HG02840 (cell line): ENCODE results near the gene SSBP3.

Source experiments
- ATAC-seq: cut with Tn5 transposase; IDR thresholded peaks from one replicate; pipeline ENCODE4 v1.9.1; 2021; ENCODE audit warnings: mild to moderate bottlenecking, moderate library complexity, moderate number of reproducible peaks; ENCODE audit not compliant: unreplicated experiment, low FRiP score

Gene SSBP3

GRCh38 chr1:54292002-54292911 is 113.9 kb downstream of the SSBP3 start:
- no peak for ATAC-seq

- no peak for ATAC-seq
Measured at GRCh38 chr1:54291276-54292001, 114.8 kb downstream of the SSBP3 start.

- ATAC-seq, result no peak
Measured at GRCh38 chr1:54290506-54291184, 115.5 kb downstream of the SSBP3 start.

GRCh38 chr1:54289712-54290233 is 116.4 kb downstream of the SSBP3 start:
- no peak for ATAC-seq

- no peak for ATAC-seq
Measured at GRCh38 chr1:54287801-54288211, 118.4 kb downstream of the SSBP3 start.

GRCh38 chr1:54287176-54287650 is 119.0 kb downstream of the SSBP3 start:
- no peak for ATAC-seq

GRCh38 chr1:54285815-54286345 is 120.3 kb downstream of the SSBP3 start:
- no peak for ATAC-seq

- ATAC-seq, result no peak
Measured at GRCh38 chr1:54284781-54285529, 121.2 kb downstream of the SSBP3 start.

- no peak for ATAC-seq
Measured at GRCh38 chr1:54283635-54284385, 122.4 kb downstream of the SSBP3 start.

- ATAC-seq, result no peak
Measured at GRCh38 chr1:54282101-54282847, 123.9 kb downstream of the SSBP3 start.

- ATAC-seq, result no peak
Measured at GRCh38 chr1:54280651-54281050, 125.5 kb downstream of the SSBP3 start.

- ATAC-seq, result no peak
Measured at GRCh38 chr1:54279457-54279856, 126.7 kb downstream of the SSBP3 start.

- no peak for ATAC-seq
Measured at GRCh38 chr1:54278941-54279422, 127.2 kb downstream of the SSBP3 start.

- no peak for ATAC-seq
Measured at GRCh38 chr1:54277451-54278341, 128.5 kb downstream of the SSBP3 start.

GRCh38 chr1:54276617-54277450 is 129.4 kb downstream of the SSBP3 start:
- ATAC-seq, result no peak

GRCh38 chr1:54275349-54275748 is 130.8 kb downstream of the SSBP3 start:
- no peak for ATAC-seq
